ENCODE data around the gene ARL3. TPM values are rescaled to one million over a fixed set of nuclear protein-coding genes. Genes with fewer than 3 reads are reported as not detected.

The ARL3 gene
- total RNA-seq, 1 experiment from 2014 or later: 4.6 TPM

DNA sequence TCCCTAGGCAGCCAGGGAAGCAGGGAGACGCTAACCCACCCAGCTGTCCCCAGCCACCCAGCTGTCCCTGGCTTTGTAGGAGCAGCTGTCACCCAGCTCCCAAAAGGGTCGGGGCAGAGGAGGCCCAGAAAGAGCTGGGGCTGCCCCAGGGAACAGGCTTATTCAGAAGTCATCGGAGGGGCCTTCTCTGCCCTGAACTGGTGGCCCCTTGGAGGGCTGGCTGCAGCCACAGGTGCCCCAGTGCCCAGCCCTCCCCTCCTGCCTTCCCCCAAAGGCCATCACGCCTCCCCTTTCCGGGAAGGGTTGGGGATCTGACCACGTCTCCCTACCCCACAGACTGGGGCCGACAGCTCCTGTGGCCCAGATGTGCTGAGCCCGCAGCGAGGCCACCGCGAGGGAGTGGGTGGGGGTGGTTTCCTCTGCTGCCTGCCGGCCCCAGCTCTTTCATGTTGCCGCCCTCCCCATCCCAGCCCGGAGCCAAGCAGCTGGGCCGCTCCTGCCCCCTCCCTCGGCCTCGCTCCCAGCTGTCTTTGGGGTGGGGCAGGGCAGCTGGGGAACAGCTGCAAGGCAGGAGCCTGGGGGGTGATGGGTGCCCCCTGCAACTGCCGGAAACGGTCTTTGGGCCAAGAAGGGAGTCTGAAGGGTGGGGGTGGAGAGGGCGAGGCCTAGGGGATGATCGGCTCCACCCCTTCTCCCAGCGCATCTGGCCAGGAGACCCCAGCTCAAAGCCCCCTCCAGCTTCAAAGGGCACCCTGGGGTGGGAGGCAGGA, 53.1 kb downstream of the ARL3 start:
- no peak overlapping the region; the same call in 1 of the 2 replicates for H3K9ac ChIP-seq (ENCODE audit: low read length)
- H3K27me3 ChIP-seq (ENCODE audit: low read length): no peaks in the 10 kb centered on the region
- peaks cover 5% of the 10 kb centered on the region; the same call in 1 of the 2 replicates for H4K20me1 ChIP-seq (ENCODE audit: insufficient read depth, low read depth, low read length)
- H3K9me3 ChIP-seq (ENCODE audit: low read length): no peaks in the 10 kb centered on the region
- H3K4me1 ChIP-seq (ENCODE audit: low read length): peaks cover 10% of the 10 kb centered on the region
- no peaks in the 10 kb centered on the region for H3K9me2 ChIP-seq (replicated peaks; ENCODE audit: insufficient read depth, low read length)
- no peaks in the 10 kb centered on the region for H3K79me2 ChIP-seq (ENCODE audit: low read length)
- H3K27ac ChIP-seq (ENCODE audit: low read length): no peak overlapping the region
- DNase-seq: peak; percentile 63
- H2AFZ ChIP-seq (ENCODE audit: low read length): no peak overlapping the region
- no peak overlapping the region for H3K4me3 ChIP-seq (ENCODE audit: low read length)
- no peak overlapping the region for H3K4me2 ChIP-seq (ENCODE audit: low read depth, low read length, poor library complexity, severe bottlenecking)
- H3K36me3 ChIP-seq (ENCODE audit: insufficient read depth, low read length): peaks cover 15% of the 10 kb centered on the region

DNA sequence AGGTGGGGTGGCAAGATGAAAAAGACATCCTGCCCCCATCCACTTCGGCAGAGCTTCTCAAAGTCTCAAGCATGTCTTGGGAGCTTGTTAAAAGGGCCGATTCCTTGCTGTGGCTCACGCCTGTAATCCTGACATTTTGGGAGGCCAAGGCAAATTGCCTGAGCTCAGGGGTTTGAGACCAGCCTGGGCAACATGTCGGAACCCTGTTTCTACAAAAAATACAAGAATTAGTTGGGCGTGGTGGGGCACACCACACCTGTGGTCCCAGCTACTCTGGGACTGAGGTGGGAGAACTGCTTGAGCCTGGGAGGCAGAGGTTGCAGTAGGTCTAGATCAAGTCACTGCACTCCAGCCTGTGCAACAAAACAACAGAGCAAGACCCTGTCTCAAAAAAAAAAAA, 55.4 kb downstream of the ARL3 start:
- Histone ChIP-seq H3K9ac (ENCODE audit: low read length) (no peak overlapping the region), H3K36me3 (ENCODE audit: insufficient read depth, low read length) (peaks cover 35% of the 10 kb centered on the region), H3K9me2 (replicated peaks; ENCODE audit: insufficient read depth, low read length) (no peaks in the 10 kb centered on the region), H3K4me3 (ENCODE audit: low read length) (no peak overlapping the region), H3K27me3 (ENCODE audit: low read length) (no peaks in the 10 kb centered on the region), H2AFZ (ENCODE audit: low read length) (no peak overlapping the region), H3K27ac (ENCODE audit: low read length) (no peak overlapping the region), H3K9me3 (ENCODE audit: low read length) (no peaks in the 10 kb centered on the region), H4K20me1 (ENCODE audit: insufficient read depth, low read depth, low read length) (peaks cover 22% of the 10 kb centered on the region), H3K4me2 (ENCODE audit: low read depth, low read length, poor library complexity, severe bottlenecking) (no peak overlapping the region), H3K4me1 (ENCODE audit: low read length) (peaks cover 10% of the 10 kb centered on the region), H3K79me2 (ENCODE audit: low read length) (peaks cover 3% of the 10 kb centered on the region)
- no peak for DNase-seq

DNA sequence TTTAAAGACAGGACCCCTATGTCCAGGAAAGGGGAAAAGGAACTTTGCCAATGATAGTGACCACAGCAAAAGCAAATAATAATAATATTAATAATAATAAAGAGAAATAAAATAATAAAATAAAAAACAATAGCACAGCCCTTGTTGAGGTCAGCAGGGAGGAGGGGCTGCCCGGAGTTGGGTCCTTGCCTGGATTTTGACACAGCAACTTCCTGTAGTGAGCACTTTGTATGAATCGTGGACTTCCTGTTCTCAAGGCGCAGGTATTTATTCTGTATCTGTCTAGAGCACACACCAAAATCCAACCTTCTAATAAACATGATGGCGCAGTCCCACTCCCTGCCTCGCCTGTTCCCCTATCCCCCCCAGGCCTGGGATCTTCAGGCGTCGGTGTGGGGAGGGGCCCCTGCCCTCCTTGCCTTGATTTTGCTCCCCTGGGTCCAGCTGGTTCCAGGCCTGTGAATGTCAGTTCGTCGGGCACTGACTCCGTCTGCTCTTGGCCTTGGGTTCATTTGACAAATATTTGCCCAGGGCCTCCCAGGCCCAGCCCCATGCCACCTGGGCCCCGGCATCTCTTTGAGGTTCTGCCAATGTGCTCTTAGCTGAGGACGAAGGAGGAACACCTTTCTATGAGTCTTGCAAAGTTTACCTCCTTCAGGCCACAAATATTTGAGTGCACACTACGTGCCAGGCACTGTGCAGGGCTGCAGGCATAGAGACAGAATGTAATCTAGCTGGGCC, 56.0 kb downstream of the ARL3 start:
- H3K9ac ChIP-seq (ENCODE audit: low read length): no peak overlapping the region
- peaks cover 9% of the 10 kb centered on the region for H3K79me2 ChIP-seq (ENCODE audit: low read length)
- no peak overlapping the region for H3K4me2 ChIP-seq (ENCODE audit: low read depth, low read length, poor library complexity, severe bottlenecking)
- no peak for DNase-seq
- no peaks in the 10 kb centered on the region for H3K9me2 ChIP-seq (replicated peaks; ENCODE audit: insufficient read depth, low read length)
- H3K9me3 ChIP-seq (ENCODE audit: low read length): no peaks in the 10 kb centered on the region
- H4K20me1 ChIP-seq (ENCODE audit: insufficient read depth, low read depth, low read length): peaks cover 28% of the 10 kb centered on the region
- H3K27me3 ChIP-seq (ENCODE audit: low read length): no peaks in the 10 kb centered on the region
- H3K4me3 ChIP-seq (ENCODE audit: low read length): no peak overlapping the region
- H3K4me1 ChIP-seq (ENCODE audit: low read length): peaks cover 14% of the 10 kb centered on the region
- no peak overlapping the region for H3K27ac ChIP-seq (ENCODE audit: low read length)
- H3K36me3 ChIP-seq (ENCODE audit: insufficient read depth, low read length): peaks cover 42% of the 10 kb centered on the region
- no peak overlapping the region for H2AFZ ChIP-seq (ENCODE audit: low read length)

DNA sequence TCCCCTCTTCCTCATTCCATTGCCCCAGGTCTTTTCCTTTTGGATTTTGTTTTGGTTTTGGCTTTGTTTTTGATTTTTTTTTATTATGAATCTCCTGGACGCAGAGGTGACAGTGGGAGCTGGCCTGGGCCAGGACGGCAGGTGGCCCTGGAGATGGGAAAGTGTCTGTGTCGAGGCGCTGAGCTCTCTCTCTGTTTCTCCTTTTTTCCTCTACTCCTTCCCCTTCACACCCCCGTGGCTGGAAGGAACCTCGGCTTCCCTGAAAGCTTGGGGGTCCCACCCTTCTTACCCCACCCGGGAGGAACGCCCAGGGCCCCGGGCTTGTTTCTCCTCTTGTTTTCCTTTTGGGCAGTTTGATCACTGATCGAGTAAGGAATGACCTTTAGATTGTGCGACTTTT, 56.7 kb downstream of the ARL3 start:
- Histone ChIP-seq H3K9me3 (ENCODE audit: low read length) (no peaks in the 10 kb centered on the region), H3K27me3 (ENCODE audit: low read length) (no peaks in the 10 kb centered on the region), H3K4me1 (ENCODE audit: low read length) (peaks cover 21% of the 10 kb centered on the region)

DNA sequence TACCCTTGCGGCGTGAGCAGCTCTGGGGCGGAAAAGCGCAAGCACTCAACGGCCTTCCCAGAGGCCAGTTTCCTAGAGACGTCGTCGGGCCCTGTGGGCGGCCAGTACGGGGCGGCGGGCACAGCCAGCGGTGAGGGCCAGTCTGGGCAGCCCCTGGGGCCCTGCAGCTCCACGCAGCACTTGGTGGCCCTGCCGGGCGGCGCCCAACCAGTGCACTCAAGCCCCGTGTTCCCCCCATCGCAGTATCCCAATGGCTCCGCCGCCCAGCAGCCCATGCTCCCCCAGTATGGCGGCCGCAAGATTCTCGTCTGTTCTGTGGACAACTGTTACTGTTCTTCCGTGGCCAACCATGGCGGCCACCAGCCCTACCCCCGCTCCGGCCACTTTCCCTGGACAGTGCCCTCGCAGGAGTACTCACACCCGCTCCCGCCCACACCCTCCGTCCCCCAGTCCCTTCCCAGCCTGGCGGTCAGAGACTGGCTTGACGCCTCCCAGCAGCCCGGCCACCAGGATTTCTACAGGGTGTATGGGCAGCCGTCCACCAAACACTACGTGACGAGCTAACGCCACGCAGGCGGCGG, 57.3 kb downstream of the ARL3 start:
- peaks cover 14% of the 10 kb centered on the region for H3K79me2 ChIP-seq (ENCODE audit: low read length)
- H3K36me3 ChIP-seq (ENCODE audit: insufficient read depth, low read length): peaks cover 46% of the 10 kb centered on the region
- H3K4me3 ChIP-seq (ENCODE audit: low read length): no peak overlapping the region
- H3K9me2 ChIP-seq (replicated peaks; ENCODE audit: insufficient read depth, low read length): no peaks in the 10 kb centered on the region
- peaks cover 35% of the 10 kb centered on the region for H4K20me1 ChIP-seq (ENCODE audit: insufficient read depth, low read depth, low read length)
- no peak overlapping the region for H3K4me2 ChIP-seq (ENCODE audit: low read depth, low read length, poor library complexity, severe bottlenecking)
- H3K27ac ChIP-seq (ENCODE audit: low read length): no peak overlapping the region
- no peak overlapping the region for H3K9ac ChIP-seq (ENCODE audit: low read length)
- H3K4me1 ChIP-seq (ENCODE audit: low read length): peaks cover 27% of the 10 kb centered on the region
- no peaks in the 10 kb centered on the region for H3K27me3 ChIP-seq (ENCODE audit: low read length)
- no peak for DNase-seq
- no peak overlapping the region for H2AFZ ChIP-seq (ENCODE audit: low read length)
- no peaks in the 10 kb centered on the region for H3K9me3 ChIP-seq (ENCODE audit: low read length)

More for the DNA sequence above, 56.7 kb downstream of the ARL3 start:
- H3K27ac ChIP-seq (ENCODE audit: low read length): no peak overlapping the region
- no peak overlapping the region for H3K4me3 ChIP-seq (ENCODE audit: low read length)
- peaks cover 33% of the 10 kb centered on the region for H4K20me1 ChIP-seq (ENCODE audit: insufficient read depth, low read depth, low read length)
- no peak overlapping the region for H3K9ac ChIP-seq (ENCODE audit: low read length)
- H3K9me2 ChIP-seq (replicated peaks; ENCODE audit: insufficient read depth, low read length): no peaks in the 10 kb centered on the region
- H3K79me2 ChIP-seq (ENCODE audit: low read length): peaks cover 13% of the 10 kb centered on the region
- no peak for DNase-seq
- H3K4me2 ChIP-seq (ENCODE audit: low read depth, low read length, poor library complexity, severe bottlenecking): no peak overlapping the region
- peaks cover 46% of the 10 kb centered on the region for H3K36me3 ChIP-seq (ENCODE audit: insufficient read depth, low read length)
- H2AFZ ChIP-seq (ENCODE audit: low read length): no peak overlapping the region

DNA sequence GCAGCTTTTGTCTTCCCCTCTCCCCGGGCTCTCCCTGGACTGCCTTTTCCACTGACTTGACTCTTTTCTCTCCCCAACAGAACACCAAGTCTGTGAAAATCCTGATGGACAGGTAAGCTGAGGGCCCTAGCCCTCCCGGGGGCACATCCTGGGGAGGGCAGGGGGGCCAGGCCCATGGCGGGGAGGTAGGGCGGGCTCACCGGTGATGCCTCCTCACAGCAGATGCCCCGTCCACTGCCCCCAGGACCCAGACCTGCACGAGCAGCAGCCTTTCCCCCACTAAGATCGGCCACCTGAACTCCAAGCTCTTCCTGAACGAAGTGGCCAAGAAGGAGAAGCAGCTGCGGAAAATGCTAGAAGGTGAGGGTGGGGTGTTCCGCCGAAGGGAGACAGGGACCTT, 58.2 kb downstream of the ARL3 start:
- Histone ChIP-seq H3K27ac (ENCODE audit: low read length) (no peak overlapping the region), H3K36me3 (ENCODE audit: insufficient read depth, low read length) (peaks cover 46% of the 10 kb centered on the region), H3K4me3 (ENCODE audit: low read length) (no peak overlapping the region), H3K9ac (ENCODE audit: low read length) (no peak overlapping the region), H3K9me3 (ENCODE audit: low read length) (no peaks in the 10 kb centered on the region), H4K20me1 (ENCODE audit: insufficient read depth, low read depth, low read length) (peaks cover 44% of the 10 kb centered on the region), H2AFZ (ENCODE audit: low read length) (no peak overlapping the region), H3K4me1 (ENCODE audit: low read length) (peaks cover 35% of the 10 kb centered on the region), H3K4me2 (ENCODE audit: low read depth, low read length, poor library complexity, severe bottlenecking) (no peak overlapping the region), H3K79me2 (ENCODE audit: low read length) (peaks cover 22% of the 10 kb centered on the region), H3K9me2 (replicated peaks; ENCODE audit: insufficient read depth, low read length) (no peaks in the 10 kb centered on the region), H3K27me3 (ENCODE audit: low read length) (no peaks in the 10 kb centered on the region)
- DNase-seq: no peak

DNA sequence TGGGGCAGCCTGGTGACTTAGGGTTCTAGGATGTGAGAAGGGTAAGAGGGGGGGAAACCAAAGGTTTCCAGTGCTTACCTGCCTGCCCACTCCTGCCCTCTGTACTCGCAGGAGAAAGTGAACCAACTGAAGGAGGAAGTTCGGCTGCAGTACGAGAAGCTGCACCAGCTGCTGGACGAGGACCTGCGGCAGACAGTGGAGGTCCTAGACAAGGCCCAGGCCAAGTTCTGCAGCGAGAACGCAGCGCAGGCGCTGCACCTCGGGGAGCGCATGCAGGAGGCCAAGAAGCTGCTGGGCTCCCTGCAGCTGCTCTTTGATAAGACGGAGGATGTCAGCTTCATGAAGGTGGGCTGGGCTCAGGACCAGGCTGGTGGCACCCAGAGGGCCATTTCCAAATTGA, 59.2 kb downstream of the ARL3 start:
- no peak for DNase-seq
- no peak overlapping the region for H3K4me3 ChIP-seq (ENCODE audit: low read length)
- H3K4me1 ChIP-seq (ENCODE audit: low read length): peaks cover 36% of the 10 kb centered on the region
- H3K9me2 ChIP-seq (replicated peaks; ENCODE audit: insufficient read depth, low read length): no peaks in the 10 kb centered on the region
- H3K9me3 ChIP-seq (ENCODE audit: low read length): no peaks in the 10 kb centered on the region
- no peak overlapping the region for H3K27ac ChIP-seq (ENCODE audit: low read length)
- no peak overlapping the region for H3K4me2 ChIP-seq (ENCODE audit: low read depth, low read length, poor library complexity, severe bottlenecking)
- H4K20me1 ChIP-seq (ENCODE audit: insufficient read depth, low read depth, low read length): peaks cover 54% of the 10 kb centered on the region
- H3K36me3 ChIP-seq (ENCODE audit: insufficient read depth, low read length): peaks cover 46% of the 10 kb centered on the region
- H3K27me3 ChIP-seq (ENCODE audit: low read length): no peaks in the 10 kb centered on the region
- H3K79me2 ChIP-seq (ENCODE audit: low read length): peaks cover 33% of the 10 kb centered on the region
- no peak overlapping the region for H3K9ac ChIP-seq (ENCODE audit: low read length)
- H2AFZ ChIP-seq (ENCODE audit: low read length): no peak overlapping the region

DNA sequence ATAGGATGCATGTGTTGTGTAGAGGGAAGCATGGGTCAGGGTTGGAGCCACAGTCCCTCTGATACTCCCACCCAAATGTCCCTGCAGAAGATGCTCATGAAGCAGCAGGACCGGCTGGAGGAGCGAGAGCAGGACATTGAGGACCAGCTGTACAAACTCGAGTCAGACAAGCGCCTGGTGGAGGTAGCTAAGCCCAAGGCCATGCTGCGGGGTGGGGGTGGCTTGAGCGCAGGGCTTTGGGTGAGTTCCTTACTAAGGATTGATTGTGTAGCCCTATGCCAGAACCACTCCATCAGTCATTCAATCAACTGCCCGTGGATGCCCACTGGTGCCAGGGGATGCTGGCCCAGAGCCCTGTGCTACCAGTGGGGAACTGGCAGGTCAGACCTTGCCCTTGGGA, 59.6 kb downstream of the ARL3 start:
- no peak for DNase-seq
- no peak overlapping the region for H3K4me3 ChIP-seq (ENCODE audit: low read length)
- H2AFZ ChIP-seq (ENCODE audit: low read length): no peak overlapping the region
- no peaks in the 10 kb centered on the region for H3K9me3 ChIP-seq (ENCODE audit: low read length)
- peaks cover 46% of the 10 kb centered on the region for H3K36me3 ChIP-seq (ENCODE audit: insufficient read depth, low read length)
- H3K27me3 ChIP-seq (ENCODE audit: low read length): no peaks in the 10 kb centered on the region
- peaks cover 37% of the 10 kb centered on the region for H3K79me2 ChIP-seq (ENCODE audit: low read length)
- no peak overlapping the region for H3K4me2 ChIP-seq (ENCODE audit: low read depth, low read length, poor library complexity, severe bottlenecking)
- H4K20me1 ChIP-seq (ENCODE audit: insufficient read depth, low read depth, low read length): peaks cover 55% of the 10 kb centered on the region
- H3K4me1 ChIP-seq (ENCODE audit: low read length): peaks cover 40% of the 10 kb centered on the region
- H3K27ac ChIP-seq (ENCODE audit: low read length): no peak overlapping the region
- H3K9ac ChIP-seq (ENCODE audit: low read length): no peak overlapping the region
- no peaks in the 10 kb centered on the region for H3K9me2 ChIP-seq (replicated peaks; ENCODE audit: insufficient read depth, low read length)

Data from Karpas-422 (cell line).